ENCODE data around the gene SLC27A2. TPM values are rescaled to one million over a fixed set of nuclear protein-coding genes. Genes with fewer than 3 reads are reported as not detected.

The SLC27A2 gene
- total RNA-seq, 1 experiment from 2014 or later = 0.77 TPM

DNA sequence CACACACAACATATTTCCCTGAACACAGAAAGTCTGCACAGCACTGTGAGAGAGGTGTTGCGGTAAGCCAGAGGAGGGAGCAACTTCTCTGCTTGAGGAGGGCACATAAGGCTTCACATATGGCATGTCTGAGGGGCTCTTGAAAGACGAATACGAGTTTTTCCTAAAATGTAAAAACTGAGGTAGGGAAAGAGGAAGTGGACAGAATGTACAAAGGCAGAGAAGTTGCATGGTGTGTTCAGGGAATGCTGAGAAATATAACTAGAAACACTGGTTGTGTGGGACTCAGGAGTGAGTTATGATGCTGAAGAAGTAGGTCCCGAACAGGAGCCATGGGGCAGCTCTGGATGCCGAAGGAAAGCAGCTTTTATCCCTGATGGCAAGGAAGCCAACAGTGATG lies 40.1 kb upstream of the SLC27A2 start:
- no peak overlapping the region for H3K27ac ChIP-seq (ENCODE audit: low read depth, low read length, poor library complexity, severe bottlenecking)
- H3K4me1 ChIP-seq (ENCODE audit: insufficient read depth, low read length, poor library complexity, severe bottlenecking) = no peaks in the 10 kb centered on the region
- no peaks in the 10 kb centered on the region for H3K9me3 ChIP-seq (ENCODE audit: low read depth, low read length, poor library complexity, severe bottlenecking)
- DNase-seq (ENCODE audit: low spot score) = no peak
- BruUV-seq (replicated peaks) = no TSS peak
- CTCF ChIA-PET = no interaction called here
- H3K4me3 ChIP-seq (ENCODE audit: low read depth, low read length, poor library complexity, severe bottlenecking) = no peak overlapping the region
- POLR2A ChIA-PET (ENCODE audit: low non-redundant PET) = no interaction called here
- intact Hi-C loops (cut with micrococcal nuclease; ENCODE audit: unreplicated experiment) = loop anchor here (10.0 kb wide), 1 partner anchor 717 kb away; the partner anchor contains the start of gene FGF7
- TF ChIP-seq EZH2 (IDR thresholded peaks at IDR 0.05; ENCODE audit: borderline replicate concordance, low read depth, low read length, poor library complexity, severe bottlenecking) = no peak
- TF ChIP-seq, protein P1, sequence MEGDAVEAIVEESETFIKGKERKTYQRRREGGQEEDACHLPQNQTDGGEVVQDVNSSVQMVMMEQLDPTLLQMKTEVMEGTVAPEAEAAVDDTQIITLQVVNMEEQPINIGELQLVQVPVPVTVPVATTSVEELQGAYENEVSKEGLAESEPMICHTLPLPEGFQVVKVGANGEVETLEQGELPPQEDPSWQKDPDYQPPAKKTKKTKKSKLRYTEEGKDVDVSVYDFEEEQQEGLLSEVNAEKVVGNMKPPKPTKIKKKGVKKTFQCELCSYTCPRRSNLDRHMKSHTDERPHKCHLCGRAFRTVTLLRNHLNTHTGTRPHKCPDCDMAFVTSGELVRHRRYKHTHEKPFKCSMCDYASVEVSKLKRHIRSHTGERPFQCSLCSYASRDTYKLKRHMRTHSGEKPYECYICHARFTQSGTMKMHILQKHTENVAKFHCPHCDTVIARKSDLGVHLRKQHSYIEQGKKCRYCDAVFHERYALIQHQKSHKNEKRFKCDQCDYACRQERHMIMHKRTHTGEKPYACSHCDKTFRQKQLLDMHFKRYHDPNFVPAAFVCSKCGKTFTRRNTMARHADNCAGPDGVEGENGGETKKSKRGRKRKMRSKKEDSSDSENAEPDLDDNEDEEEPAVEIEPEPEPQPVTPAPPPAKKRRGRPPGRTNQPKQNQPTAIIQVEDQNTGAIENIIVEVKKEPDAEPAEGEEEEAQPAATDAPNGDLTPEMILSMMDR (conservative IDR thresholded peaks at IDR 0.05; ENCODE audit: low read depth, low read length) = no peak
- no peaks in the 10 kb centered on the region for H3K36me3 ChIP-seq (ENCODE audit: insufficient read depth, low read length, poor library complexity, severe bottlenecking)
- H3K27me3 ChIP-seq (replicated peaks; ENCODE audit: insufficient read depth, low read depth, low read length, poor library complexity) = no peaks in the 10 kb centered on the region

DNA sequence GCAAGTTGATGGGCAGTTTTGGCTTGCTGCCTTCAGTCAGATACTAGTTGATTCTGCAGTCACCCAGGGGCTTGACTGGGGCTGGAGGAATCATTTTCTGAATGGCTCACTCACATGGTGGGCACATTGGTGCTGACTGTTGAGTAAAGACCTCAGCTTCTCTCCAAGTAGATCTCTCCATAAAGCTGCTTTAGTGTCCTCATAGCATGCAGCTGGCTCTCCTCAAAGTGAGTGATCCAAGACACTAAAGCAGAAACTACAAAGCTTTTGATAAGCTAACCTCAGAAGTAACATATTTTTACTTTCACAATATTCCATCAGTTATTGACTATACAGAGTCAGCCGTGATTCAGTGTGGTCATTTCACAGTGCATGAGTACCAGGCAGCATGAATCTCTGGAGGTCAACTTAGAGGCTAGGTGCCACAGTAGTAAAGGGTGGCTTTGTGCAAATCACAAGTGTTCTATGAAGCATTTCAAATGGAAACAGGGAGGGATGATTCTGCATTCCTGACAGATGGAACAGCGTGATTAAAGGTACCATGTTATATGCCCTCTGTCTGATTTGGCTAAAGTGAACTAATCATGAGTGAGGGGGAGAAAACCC lies 38.6 kb upstream of the SLC27A2 start:
- intact Hi-C loops (cut with micrococcal nuclease; ENCODE audit: unreplicated experiment) = loop anchor here (10.0 kb wide), 1 partner anchor 719 kb away; the partner anchor contains the start of gene FGF7
- DNase-seq (ENCODE audit: low spot score) = no peak
- TF ChIP-seq EZH2 (IDR thresholded peaks at IDR 0.05; ENCODE audit: borderline replicate concordance, low read depth, low read length, poor library complexity, severe bottlenecking) = no peak
- TF ChIP-seq, protein P1 (conservative IDR thresholded peaks at IDR 0.05; ENCODE audit: low read depth, low read length) = no peak
- peaks cover 6% of the 10 kb centered on the region for H3K4me1 ChIP-seq (ENCODE audit: insufficient read depth, low read length, poor library complexity, severe bottlenecking)
- no peak overlapping the region for H3K27ac ChIP-seq (ENCODE audit: low read depth, low read length, poor library complexity, severe bottlenecking)
- no peaks in the 10 kb centered on the region for H3K36me3 ChIP-seq (ENCODE audit: insufficient read depth, low read length, poor library complexity, severe bottlenecking)
- H3K9me3 ChIP-seq (ENCODE audit: low read depth, low read length, poor library complexity, severe bottlenecking) = no peaks in the 10 kb centered on the region
- H3K4me3 ChIP-seq (ENCODE audit: low read depth, low read length, poor library complexity, severe bottlenecking) = no peak overlapping the region
- ChIA-PET CTCF (no interaction called here), POLR2A (ENCODE audit: low non-redundant PET) (no interaction called here)
- no peaks in the 10 kb centered on the region for H3K27me3 ChIP-seq (replicated peaks; ENCODE audit: insufficient read depth, low read depth, low read length, poor library complexity)
- no TSS peak for BruUV-seq (replicated peaks)

DNA sequence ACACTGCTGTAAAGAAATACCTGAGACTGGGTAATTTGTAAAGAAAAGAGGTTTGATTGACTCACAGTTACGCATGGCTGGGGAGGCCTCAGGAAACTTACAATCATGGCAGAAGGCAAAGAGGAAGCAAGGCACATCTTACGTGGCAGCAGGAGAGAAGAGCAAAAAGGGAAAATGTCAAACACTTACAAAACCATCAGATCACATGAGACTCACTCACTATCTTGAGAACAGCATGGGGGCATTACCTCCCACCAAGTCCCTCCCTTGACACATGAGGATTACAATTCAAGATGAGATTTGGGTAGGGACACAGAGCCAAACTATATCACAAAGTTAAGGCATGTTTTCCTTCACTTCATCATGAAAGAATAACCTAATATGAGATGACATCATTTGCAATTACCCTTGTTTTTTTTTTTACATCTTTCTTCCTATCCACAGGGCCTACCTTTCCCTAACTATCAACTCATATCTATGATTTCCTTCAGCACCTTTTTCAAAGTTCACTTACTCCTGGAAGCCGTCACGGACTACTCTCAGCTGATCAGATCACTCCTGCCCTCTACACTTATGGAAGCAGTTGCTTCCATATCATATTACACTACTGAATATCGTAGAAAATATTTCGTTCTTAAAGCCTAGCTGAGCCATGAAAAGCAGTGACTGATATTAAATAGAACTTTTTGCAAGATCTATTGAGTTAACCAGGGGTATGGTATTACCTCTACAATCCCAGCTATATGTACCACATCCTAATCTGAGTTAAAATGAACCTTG lies 37.5 kb upstream of the SLC27A2 start:
- no TSS peak for BruUV-seq (replicated peaks)
- CTCF ChIA-PET = interaction anchor here (0.6 to 1.2 kb wide), 6 partner anchors 10 to 1920 kb away, joined by 3 to 4 read pairs (median 3); partner anchors contain the start of gene CEP152
- intact Hi-C loops (cut with micrococcal nuclease; ENCODE audit: unreplicated experiment) = loop anchor here (2.0 to 10.0 kb wide), 3 partner anchors 720 to 1282 kb away; partner anchors contain the start of gene FGF7
- Histone ChIP-seq H3K27me3 (replicated peaks; ENCODE audit: insufficient read depth, low read depth, low read length, poor library complexity) (no peaks in the 10 kb centered on the region), H3K9me3 (ENCODE audit: low read depth, low read length, poor library complexity, severe bottlenecking) (no peaks in the 10 kb centered on the region), H3K4me1 (ENCODE audit: insufficient read depth, low read length, poor library complexity, severe bottlenecking) (peaks cover 6% of the 10 kb centered on the region), H3K4me3 (ENCODE audit: low read depth, low read length, poor library complexity, severe bottlenecking) (no peak overlapping the region), H3K27ac (ENCODE audit: low read depth, low read length, poor library complexity, severe bottlenecking) (no peak overlapping the region), H3K36me3 (ENCODE audit: insufficient read depth, low read length, poor library complexity, severe bottlenecking) (no peaks in the 10 kb centered on the region)
- no peak for TF ChIP-seq EZH2 (IDR thresholded peaks at IDR 0.05; ENCODE audit: borderline replicate concordance, low read depth, low read length, poor library complexity, severe bottlenecking)
- TF ChIP-seq, protein P1 (conservative IDR thresholded peaks at IDR 0.05; ENCODE audit: low read depth, low read length) = no peak
- no peak for DNase-seq (ENCODE audit: low spot score)
- POLR2A ChIA-PET (ENCODE audit: low non-redundant PET) = no interaction called here
